GM19328 (cell line): ENCODE results near the gene DTX3L.

Experiments
- ATAC-seq: cut with Tn5 transposase; IDR thresholded peaks from one replicate; pipeline ENCODE4 v1.9.1; 2021; ENCODE audit warnings: mild to moderate bottlenecking, moderate library complexity; ENCODE audit not compliant: unreplicated experiment

DTX3L gene

GRCh38 chr3:122564155-122564912, at the start of gene DTX3L, which contains the start of gene PARP9:
Gene DTX3L (plus strand): TSS chr3:122564338. CDS start chr3:122564427, 89 bp downstream.
Gene PARP9 (minus strand): TSS chr3:122564300. CDS start chr3:122559620, 4,680 bp downstream.
- peak; percentile 67 for ATAC-seq

GRCh38 chr3:122515020-122515468, 49.1 kb upstream of the DTX3L start:
- ATAC-seq = no peak

- ATAC-seq = no peak
Measured at GRCh38 chr3:122515870-122516269, 48.3 kb upstream of the DTX3L start.

- no peak for ATAC-seq
Measured at GRCh38 chr3:122516846-122517360, 47.2 kb upstream of the DTX3L start.

GRCh38 chr3:122519693-122520092, 44.4 kb upstream of the DTX3L start:
- ATAC-seq = no peak

DNA sequence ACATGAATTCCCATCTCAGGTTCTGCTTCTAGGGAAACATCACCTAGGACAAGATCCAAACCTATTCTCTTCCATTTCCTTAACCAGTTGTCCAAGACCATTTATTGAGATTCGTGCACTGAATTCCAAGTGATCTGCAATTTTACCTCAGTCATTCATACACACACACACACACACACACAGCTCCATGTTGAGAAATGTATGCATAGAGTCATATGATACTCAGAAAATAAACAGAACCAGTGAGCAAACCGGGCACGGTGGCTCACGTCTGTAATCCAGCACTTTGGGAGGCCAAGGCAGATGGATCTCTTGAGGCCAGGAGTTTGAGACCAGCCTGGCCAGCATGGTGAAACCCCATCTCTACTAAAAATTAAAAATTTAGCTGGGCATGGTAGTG, 43.3 kb upstream of the DTX3L start:
- no peak for ATAC-seq

DNA sequence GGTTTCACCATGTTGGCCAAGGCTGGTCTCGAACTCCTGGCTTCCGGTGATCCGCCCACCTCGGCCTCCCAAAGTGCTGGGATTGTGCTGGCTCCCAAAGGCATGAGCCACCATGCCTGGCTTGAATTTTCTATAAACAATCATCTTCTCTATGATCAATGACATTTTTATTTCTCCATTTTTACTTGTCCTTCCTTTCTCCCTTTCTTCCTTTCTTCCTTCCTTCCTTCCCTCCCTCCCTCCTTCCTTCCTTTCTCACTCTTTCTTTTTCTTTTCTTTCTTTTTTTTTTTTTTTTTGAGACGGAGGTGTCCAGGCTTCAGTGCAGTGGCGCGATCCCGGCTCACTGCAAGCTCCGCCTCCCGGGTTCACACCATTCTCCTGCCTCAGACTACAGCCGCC, 40.8 kb upstream of the DTX3L start:
- ATAC-seq = no peak

- no peak for ATAC-seq
Measured at GRCh38 chr3:122530164-122530563, 34.0 kb upstream of the DTX3L start.

GRCh38 chr3:122533480-122533879, 30.7 kb upstream of the DTX3L start:
- ATAC-seq = no peak

- ATAC-seq = peak; percentile 90
Measured at GRCh38 chr3:122533931-122534334, 30.2 kb upstream of the DTX3L start.

DNA sequence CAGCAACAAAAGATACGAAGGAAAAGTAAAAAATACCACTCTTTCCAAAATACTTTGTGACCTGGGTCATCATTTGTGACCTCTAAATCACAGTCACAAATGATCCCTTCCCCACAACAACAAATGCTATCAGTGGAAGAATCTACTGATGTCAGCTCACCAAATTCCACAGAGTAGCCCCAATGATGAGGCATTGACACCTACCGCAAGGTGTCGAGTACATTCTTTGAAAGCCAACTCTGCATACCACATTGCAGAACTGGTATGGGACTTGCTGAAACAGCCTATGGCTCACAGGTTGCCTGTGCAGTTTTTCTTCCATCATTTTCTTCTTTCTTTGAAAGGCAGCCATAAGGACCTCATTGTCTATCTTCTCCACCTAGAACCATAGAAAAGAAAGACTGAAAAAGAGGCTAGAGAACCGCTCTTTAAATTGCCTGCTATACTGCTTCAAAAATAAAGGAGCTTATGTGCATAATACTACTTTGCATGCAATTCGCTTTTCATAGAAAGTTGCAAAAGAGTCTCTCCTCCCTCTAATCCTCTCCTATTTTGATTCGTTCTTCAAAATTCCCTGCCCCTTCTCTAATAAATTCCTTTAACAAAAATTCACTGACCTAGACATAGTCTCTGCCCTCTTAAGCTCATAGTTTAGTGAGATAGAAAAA, 28.0 kb upstream of the DTX3L start:
- no peak for ATAC-seq

DNA sequence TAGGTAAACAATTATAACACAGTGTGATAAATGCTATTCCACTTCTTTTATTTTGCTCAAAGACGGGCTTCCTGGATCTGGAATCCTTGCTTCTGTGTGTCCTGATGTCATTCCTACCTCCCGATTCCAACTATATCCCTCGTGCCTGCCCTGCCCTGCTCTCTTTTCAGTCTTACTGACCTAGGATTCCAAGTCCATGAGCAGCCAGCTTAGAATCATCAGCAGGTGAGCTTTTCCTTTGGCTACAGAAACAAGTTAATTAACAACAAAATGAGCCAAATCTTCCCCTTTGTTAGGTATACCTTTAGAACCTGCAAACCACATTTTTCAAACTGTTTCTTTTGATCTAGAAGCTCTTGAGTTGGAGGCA, 27.5 kb upstream of the DTX3L start:
- ATAC-seq = no peak

DNA sequence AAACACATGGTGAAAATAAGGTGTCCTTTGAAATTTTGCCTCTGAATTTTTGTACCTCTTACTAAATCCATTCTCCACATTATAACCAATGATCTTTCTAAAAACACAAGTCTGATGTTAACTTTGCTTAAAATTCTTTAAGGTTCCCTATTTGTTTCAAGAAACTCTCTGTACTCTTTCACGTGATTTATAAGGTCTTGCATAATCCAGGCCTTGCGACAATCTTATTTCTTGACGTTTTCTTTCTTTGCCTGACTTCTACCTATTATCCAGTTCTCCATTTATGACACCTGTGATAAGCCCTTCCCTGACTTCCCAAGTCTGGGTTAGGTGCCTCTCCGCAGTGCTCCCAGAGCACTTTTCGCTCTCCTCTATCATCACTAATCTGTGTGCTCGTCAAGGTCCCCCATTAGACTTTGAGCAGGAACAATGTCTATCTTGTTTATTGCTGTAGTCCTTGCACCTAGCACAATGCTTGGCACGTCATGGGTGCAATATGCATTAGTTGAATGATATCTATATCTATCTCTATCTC, 25.1 kb upstream of the DTX3L start:
- no peak for ATAC-seq

- no peak for ATAC-seq
Measured at GRCh38 chr3:122546151-122546550, 18.0 kb upstream of the DTX3L start.

GRCh38 chr3:122548076-122548475, 16.1 kb upstream of the DTX3L start:
- ATAC-seq = no peak

GRCh38 chr3:122548619-122549018, 15.5 kb upstream of the DTX3L start:
- ATAC-seq = no peak

GRCh38 chr3:122553171-122553570, 11.0 kb upstream of the DTX3L start:
- ATAC-seq = no peak

DNA sequence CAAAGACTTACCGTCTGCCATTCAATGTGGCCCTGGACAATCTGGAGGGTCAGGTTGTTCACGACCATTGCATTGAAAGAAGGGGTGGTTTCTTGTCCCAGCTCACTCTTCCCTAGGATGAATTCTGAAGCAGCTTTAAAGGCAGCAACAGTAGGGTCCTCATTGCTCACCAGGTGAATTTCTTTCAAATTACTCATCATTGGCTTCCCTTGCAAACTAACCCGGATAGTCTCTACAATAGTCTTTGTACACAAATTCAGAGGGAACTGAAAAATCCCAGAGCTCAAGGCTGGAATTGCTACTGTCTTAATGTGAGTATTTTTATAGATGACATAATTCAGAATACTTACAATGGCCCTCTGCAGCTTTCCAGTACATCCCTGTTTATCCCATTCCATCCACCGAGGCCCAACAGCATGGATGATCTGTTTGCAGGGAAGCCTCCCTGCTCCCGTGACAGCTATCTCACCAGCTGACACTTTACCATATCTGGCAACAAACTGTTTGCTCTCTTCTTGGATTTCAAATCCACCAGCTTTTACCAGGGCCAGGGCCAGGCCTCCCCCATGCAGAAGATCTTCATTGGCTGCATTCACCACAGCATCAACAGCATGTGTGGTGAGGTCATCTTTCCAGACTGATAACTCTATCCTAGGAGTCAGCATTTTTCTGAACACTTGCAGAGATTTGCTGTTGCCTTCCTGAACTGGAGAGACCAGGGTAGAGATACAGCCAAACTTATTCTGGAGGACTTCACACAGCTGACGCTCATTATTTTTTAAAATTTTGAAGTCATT, 8.7 kb upstream of the DTX3L start:
- ATAC-seq = no peak

- no peak for ATAC-seq
Measured at GRCh38 chr3:122557356-122557755, 6.8 kb upstream of the DTX3L start.

DNA sequence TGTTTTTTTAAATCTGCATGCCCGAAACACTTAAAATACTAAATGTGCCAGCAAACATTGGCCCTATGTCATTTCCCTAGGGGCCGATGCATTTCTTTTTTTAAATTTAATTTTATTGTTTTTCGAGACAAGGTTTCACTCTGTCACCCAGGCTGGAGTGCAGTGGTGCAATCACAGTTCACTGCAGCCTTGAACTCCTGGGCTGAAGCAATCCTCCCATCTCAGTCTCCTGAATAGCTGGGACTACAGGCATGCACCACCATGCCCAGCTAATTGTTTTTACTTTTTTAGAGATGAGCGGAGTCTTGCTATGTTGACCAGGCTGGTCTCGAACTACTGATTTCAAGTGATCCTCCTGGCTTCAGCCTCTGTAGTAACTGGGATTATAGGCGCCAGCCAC, 5.5 kb upstream of the DTX3L start:
- no peak for ATAC-seq

GRCh38 chr3:122559906-122560305, 4.2 kb upstream of the DTX3L start:
- no peak for ATAC-seq
